Ishikawa (cell line): ENCODE data around the gene DSCAML1.

Experiments used
- CEBPB ChIP-seq: IDR thresholded peaks from 2 replicates; pipeline ENCODE4 v1.6.1; 2012
- EGR1 ChIP-seq: IDR thresholded peaks from 2 replicates; pipeline ENCODE4 v1.6.1; 2012
- EP300 ChIP-seq: IDR thresholded peaks from 2 replicates; pipeline ENCODE4 v1.6.1; 2012; ENCODE audit warnings: borderline replicate concordance
- FOXM1 ChIP-seq: IDR thresholded peaks from 2 replicates; pipeline ENCODE4 v1.6.1; 2012; ENCODE audit warnings: low read depth, borderline replicate concordance
- MAX ChIP-seq: IDR thresholded peaks from 2 replicates; pipeline ENCODE4 v1.6.1; 2012
- NFIC ChIP-seq: IDR thresholded peaks from 2 replicates; pipeline ENCODE4 v1.6.1; 2012
- RAD21 ChIP-seq: IDR thresholded peaks from 2 replicates; pipeline ENCODE4 v1.6.1; 2012; ENCODE audit warnings: low read depth
- REST ChIP-seq: IDR thresholded peaks from 2 replicates; pipeline ENCODE4 v1.6.1; 2012; ENCODE audit warnings: low read depth, mild to moderate bottlenecking
- TAF1 ChIP-seq: IDR thresholded peaks from 2 replicates; pipeline ENCODE4 v1.6.1; 2012; ENCODE audit warnings: low read depth, mild to moderate bottlenecking
- TCF12 ChIP-seq: IDR thresholded peaks from 2 replicates; pipeline ENCODE4 v1.6.1; 2012; ENCODE audit warnings: low read depth
- TEAD4 ChIP-seq: IDR thresholded peaks from 2 replicates; pipeline ENCODE4 v1.6.1; 2012
- USF1 ChIP-seq: IDR thresholded peaks from 2 replicates; pipeline ENCODE4 v1.6.1; 2012
- YY1 ChIP-seq: IDR thresholded peaks from 2 replicates; pipeline ENCODE4 v1.6.1; 2012; ENCODE audit warnings: low read depth
- ZBTB7A ChIP-seq: IDR thresholded peaks from 2 replicates; pipeline ENCODE4 v1.6.1; 2012; ENCODE audit warnings: low read depth

Gene DSCAML1

GRCh38 chr11:117408356-117408755, 388.7 kb downstream of the DSCAML1 start:
- TF ChIP-seq NFIC (no peak), EGR1 (no peak), TCF12 (no peak), REST (no peak), USF1 (no peak), RAD21 (no peak), ZBTB7A (no peak), CEBPB (no peak)

- TF ChIP-seq EGR1 = no peak
- no peak for TF ChIP-seq MAX
Measured at GRCh38 chr11:117407016-117407415, 390.0 kb downstream of the DSCAML1 start.

GRCh38 chr11:117396970-117397369, 400.0 kb downstream of the DSCAML1 start:
- no peak for TF ChIP-seq TCF12
- no peak for TF ChIP-seq RAD21
- TF ChIP-seq FOXM1 = no peak
- no peak for TF ChIP-seq EGR1
- no peak for TF ChIP-seq REST
- TF ChIP-seq EP300 = no peak
- no peak for TF ChIP-seq ZBTB7A
- TF ChIP-seq CEBPB = no peak
- TF ChIP-seq MAX = no peak

GRCh38 chr11:117395476-117395875, 401.5 kb downstream of the DSCAML1 start:
- TF ChIP-seq USF1 = no peak
- TF ChIP-seq EP300 = no peak
- TF ChIP-seq TAF1 = no peak
- no peak for TF ChIP-seq NFIC

GRCh38 chr11:117394221-117394925, 402.6 kb downstream of the DSCAML1 start:
- TF ChIP-seq NFIC (no peak), FOXM1 (no peak), ZBTB7A (no peak), TAF1 (no peak), YY1 (no peak), USF1 (no peak), TCF12 (no peak), MAX (no peak)

GRCh38 chr11:117392979-117393378, 404.0 kb downstream of the DSCAML1 start:
- TF ChIP-seq TCF12 (no peak), TAF1 (no peak), TEAD4 (no peak), ZBTB7A (no peak), EP300 (no peak), MAX (no peak), EGR1 (no peak), REST (no peak), YY1 (no peak)
